BE2C (cell line): ENCODE results near the gene ADAMTS2.

Experiments used
- DNase-seq: peaks from one replicate; pipeline ENCODE4 v3.0.0-alpha.2; 2020
- H3K27me3 ChIP-seq: fragments of 250-450 bp; sonication (Bioruptor Pico); 2 replicates; pipeline ENCODE4 v1.5.1; 2020; ENCODE audit warnings: mild to moderate bottlenecking
- H3K36me3 ChIP-seq: fragments of 250-450 bp; sonication (Bioruptor Pico); 2 replicates; pipeline ENCODE4 v1.5.1; 2020; ENCODE audit warnings: mild to moderate bottlenecking
- H3K4me1 ChIP-seq: fragments of 250-450 bp; sonication (Bioruptor Pico); 2 replicates; pipeline ENCODE4 v1.5.1; 2020
- H3K4me3 ChIP-seq: 2 replicates; pipeline ENCODE4 v1.5.1; 2011; ENCODE audit warnings: low read depth, low read length
- H3K9me3 ChIP-seq: fragments of 250-450 bp; sonication (Bioruptor Pico); 2 replicates; pipeline ENCODE4 v1.5.1; 2020
- TF ChIP-seq, protein P1 (sequence below): IDR thresholded peaks from 2 replicates; pipeline ENCODE4 v1.5.1; 2012; ENCODE audit warnings: mild to moderate bottlenecking, low read depth, low read length

Gene ADAMTS2

DNA sequence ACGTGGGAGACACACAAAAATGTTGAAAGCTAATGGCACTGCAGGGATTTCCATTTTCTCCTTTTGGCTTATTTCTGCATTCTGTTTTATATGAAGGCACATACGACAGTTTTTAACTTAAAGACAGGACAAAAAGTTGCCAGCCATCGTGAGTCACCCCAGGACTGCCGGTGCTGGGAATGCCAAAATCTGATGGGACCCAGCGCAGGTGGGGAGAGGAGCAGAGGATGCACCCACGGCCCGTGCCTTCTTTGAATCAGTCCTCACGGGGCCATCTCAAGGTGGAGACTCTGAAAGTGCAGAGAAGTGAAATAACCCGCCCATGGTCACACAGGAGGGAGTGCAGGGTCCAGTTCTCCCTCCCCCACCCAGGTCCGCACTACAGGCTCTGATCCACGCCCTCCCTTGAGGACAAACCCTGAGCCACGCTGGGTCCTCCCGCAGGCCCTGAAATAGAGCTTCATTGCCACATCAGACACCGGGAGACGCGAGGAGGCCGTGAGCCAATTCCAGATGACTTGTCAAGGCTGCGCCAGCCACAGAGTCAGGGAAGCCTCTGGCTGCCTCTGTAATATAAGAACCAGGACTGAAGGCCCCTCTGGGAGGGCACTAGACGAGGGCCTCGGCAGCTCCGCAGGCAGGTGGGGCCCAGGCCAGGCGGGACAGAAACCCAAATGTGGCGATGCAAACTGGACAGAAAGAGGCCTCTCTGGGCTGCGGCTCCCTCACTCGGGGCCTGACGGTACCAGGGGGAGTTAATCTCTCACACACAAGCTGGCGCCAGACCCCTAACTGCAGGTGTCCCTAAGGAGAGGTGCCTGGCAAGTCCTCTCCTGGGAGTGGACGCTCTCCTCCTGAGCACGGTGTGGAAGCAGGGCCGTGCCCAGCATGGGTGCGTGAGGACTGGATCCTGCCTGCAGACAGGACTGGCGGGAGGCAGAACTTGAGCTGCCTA lies 22.9 kb downstream of the ADAMTS2 start:
- no peaks in the 10 kb centered on the region for H3K9me3 ChIP-seq
- no peaks in the 10 kb centered on the region for H3K36me3 ChIP-seq
- peak; percentile 4 for DNase-seq
- no peaks in the 10 kb centered on the region for H3K4me1 ChIP-seq
- TF ChIP-seq, protein P1, sequence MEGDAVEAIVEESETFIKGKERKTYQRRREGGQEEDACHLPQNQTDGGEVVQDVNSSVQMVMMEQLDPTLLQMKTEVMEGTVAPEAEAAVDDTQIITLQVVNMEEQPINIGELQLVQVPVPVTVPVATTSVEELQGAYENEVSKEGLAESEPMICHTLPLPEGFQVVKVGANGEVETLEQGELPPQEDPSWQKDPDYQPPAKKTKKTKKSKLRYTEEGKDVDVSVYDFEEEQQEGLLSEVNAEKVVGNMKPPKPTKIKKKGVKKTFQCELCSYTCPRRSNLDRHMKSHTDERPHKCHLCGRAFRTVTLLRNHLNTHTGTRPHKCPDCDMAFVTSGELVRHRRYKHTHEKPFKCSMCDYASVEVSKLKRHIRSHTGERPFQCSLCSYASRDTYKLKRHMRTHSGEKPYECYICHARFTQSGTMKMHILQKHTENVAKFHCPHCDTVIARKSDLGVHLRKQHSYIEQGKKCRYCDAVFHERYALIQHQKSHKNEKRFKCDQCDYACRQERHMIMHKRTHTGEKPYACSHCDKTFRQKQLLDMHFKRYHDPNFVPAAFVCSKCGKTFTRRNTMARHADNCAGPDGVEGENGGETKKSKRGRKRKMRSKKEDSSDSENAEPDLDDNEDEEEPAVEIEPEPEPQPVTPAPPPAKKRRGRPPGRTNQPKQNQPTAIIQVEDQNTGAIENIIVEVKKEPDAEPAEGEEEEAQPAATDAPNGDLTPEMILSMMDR = no peak
- H3K4me3 ChIP-seq = no peak overlapping the region
- no peaks in the 10 kb centered on the region for H3K27me3 ChIP-seq

DNA sequence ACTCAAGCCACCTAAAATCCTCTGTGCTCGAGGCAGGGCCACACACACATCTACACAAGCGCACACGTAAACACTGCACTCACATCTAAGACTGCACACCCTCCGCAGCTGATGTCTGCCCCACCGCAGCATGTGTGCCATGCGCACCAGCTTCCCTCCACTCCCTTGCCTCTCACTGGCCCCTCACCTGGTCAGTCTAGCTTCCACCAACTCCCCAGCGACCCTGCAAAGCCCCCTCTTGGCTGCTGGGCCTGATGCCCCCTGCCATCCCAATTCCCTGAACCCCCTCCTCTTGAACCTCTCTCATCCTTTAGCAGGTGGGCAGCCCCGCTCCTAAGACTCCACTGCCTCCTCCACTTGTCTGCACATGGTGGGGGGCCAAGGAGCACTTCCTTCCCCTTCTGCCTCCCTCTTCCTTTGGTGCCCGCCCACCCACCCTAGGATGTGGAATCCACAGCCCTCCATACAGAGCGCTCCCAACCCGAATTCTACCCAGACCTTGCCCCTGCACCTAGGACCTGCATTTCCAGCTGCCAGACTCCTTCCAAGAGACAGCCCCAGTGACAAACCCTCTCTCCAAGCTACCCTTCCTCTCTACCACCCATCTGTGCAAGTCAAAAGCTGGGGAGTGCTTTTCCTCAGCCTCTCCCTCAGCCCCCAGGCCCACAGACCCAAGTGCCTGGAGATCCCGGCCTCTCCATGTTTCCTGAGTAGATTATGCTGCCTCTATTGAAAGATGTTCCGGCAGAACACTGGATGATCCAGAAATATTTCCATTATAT lies 23.9 kb downstream of the ADAMTS2 start:
- Histone ChIP-seq H3K27me3 (no peaks in the 10 kb centered on the region), H3K36me3 (no peaks in the 10 kb centered on the region), H3K4me3 (no peak overlapping the region), H3K4me1 (no peaks in the 10 kb centered on the region), H3K9me3 (no peaks in the 10 kb centered on the region)
- TF ChIP-seq, protein P1 = no peak
- peak; percentile 4 for DNase-seq

GRCh38 chr5:179319741-179320281 lies 25.4 kb downstream of the ADAMTS2 start:
- Histone ChIP-seq H3K27me3 (no peaks in the 10 kb centered on the region), H3K36me3 (no peaks in the 10 kb centered on the region), H3K9me3 (no peaks in the 10 kb centered on the region), H3K4me3 (no peak overlapping the region), H3K4me1 (no peaks in the 10 kb centered on the region)
- TF ChIP-seq, protein P1 = no peak
- no peak for DNase-seq

DNA sequence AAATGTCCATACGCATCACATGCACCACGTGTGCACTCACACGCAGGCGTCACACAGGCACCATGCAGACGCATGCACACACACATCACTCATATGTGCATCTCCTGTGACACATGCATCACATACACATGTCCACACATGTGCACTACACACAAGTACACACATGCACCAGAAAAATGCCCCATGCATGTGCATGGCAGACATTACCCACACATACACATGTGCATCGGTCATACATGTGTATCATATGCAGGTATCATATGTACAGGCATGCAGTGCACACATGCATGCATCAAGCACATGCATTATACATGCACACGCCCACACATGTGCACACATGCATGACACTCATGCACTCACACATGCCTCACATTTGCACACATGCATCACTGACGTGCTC lies 26.1 kb downstream of the ADAMTS2 start:
- no peak for DNase-seq
- TF ChIP-seq, protein P1 = no peak
- H3K4me3 ChIP-seq = no peak overlapping the region
- no peaks in the 10 kb centered on the region for H3K36me3 ChIP-seq
- H3K4me1 ChIP-seq = no peaks in the 10 kb centered on the region
- no peaks in the 10 kb centered on the region for H3K9me3 ChIP-seq
- H3K27me3 ChIP-seq = no peaks in the 10 kb centered on the region

DNA sequence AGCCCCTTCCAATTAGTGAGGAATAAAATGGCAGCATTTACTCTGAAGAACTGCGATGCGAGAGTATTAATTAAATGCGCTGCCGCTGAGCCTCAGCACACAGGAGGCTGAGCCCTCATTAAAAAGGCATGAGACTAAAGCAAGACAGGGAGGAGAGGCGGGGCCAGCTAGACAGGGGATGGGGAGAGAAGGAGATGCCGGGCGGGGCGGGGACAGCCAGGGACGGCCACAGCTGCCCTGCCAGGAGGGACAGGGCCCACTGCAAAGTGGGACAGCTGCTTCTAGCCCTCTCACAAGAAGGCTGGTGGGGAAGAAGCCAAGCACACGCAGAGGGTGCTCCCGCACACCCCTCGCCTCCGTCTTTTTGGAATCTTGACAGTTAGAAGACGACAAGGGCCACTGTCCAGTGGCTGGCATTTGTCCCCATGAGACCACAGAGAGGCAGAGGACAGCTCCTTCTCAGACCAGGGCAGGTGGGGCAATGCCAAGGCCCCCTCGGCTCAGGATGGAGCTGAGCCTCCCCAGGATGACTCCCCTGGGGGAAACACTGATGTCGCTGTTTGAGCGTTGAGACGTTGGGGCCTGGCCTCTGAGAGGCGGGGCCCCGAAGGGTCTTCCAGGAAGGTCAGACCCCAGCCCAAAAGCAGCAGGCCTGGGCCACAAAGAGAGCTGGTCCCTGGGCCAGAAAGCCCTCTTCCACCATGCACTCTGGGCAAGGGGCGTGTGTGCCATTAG lies 26.9 kb downstream of the ADAMTS2 start:
- Histone ChIP-seq H3K4me3 (no peak overlapping the region), H3K9me3 (no peaks in the 10 kb centered on the region), H3K36me3 (no peaks in the 10 kb centered on the region), H3K4me1 (no peaks in the 10 kb centered on the region), H3K27me3 (no peaks in the 10 kb centered on the region)
- DNase-seq = no peak
- TF ChIP-seq, protein P1 = no peak
